ENCODE measurements around the gene SDK2.

GRCh38 chr17:73331060-73331459 is 313.2 kb downstream of the SDK2 start:
- TF ChIP-seq CTCF (conservative IDR thresholded peaks at IDR 0.05; ENCODE audit: low read depth in 2 of 2) = no peak
- no peak for TF ChIP-seq EZH2 (IDR thresholded peaks at IDR 0.05; ENCODE audit: low read depth, unreplicated experiment)
